GM21723 (cell line): ENCODE results near the gene NTN3.
"Not testable (repeated sequence)": the region's sequence is repeated elsewhere in the genome, so short reads cannot be mapped to it uniquely, and the experiment has no call there.

Source experiments
- ATAC-seq: cut with Tn5 transposase; IDR thresholded peaks from one replicate; pipeline ENCODE4 v1.9.1; 2021; ENCODE audit warnings: mild to moderate bottlenecking, moderate library complexity; ENCODE audit not compliant: unreplicated experiment

The NTN3 gene

GRCh38 chr16:2476741-2477140, 5.6 kb downstream of the NTN3 start:
- no peak for ATAC-seq

GRCh38 chr16:2477327-2477726, 6.2 kb downstream of the NTN3 start:
- no peak for ATAC-seq

- no peak for ATAC-seq
Observed at GRCh38 chr16:2478279-2478678, 7.2 kb downstream of the NTN3 start.

- ATAC-seq, result not testable (repeated sequence)
Observed at GRCh38 chr16:2479996-2480395, 8.9 kb downstream of the NTN3 start.

- no peak for ATAC-seq
Observed at GRCh38 chr16:2480948-2481347, 9.9 kb downstream of the NTN3 start.

GRCh38 chr16:2481676-2482075, 10.6 kb downstream of the NTN3 start:
- no peak for ATAC-seq

GRCh38 chr16:2482249-2482648, 11.2 kb downstream of the NTN3 start:
- ATAC-seq, result no peak

GRCh38 chr16:2482708-2483534, 11.8 kb downstream of the NTN3 start:
- ATAC-seq, result no peak

- no peak for ATAC-seq
Observed at GRCh38 chr16:2483939-2484897, 13.1 kb downstream of the NTN3 start.

- no peak for ATAC-seq
Observed at GRCh38 chr16:2484898-2485508, 13.9 kb downstream of the NTN3 start.

- no peak for ATAC-seq
Observed at GRCh38 chr16:2485811-2486507, 14.9 kb downstream of the NTN3 start.

- peak; percentile 75 for ATAC-seq
Observed at GRCh38 chr16:2486645-2487516, 15.8 kb downstream of the NTN3 start.

- no peak for ATAC-seq
Observed at GRCh38 chr16:2487517-2487842, 16.4 kb downstream of the NTN3 start.

- ATAC-seq, result no peak
Observed at GRCh38 chr16:2487903-2488531, 16.9 kb downstream of the NTN3 start.

GRCh38 chr16:2489581-2489980, 18.5 kb downstream of the NTN3 start:
- ATAC-seq, result no peak

GRCh38 chr16:2490190-2491105, 19.4 kb downstream of the NTN3 start:
- ATAC-seq, result no peak

GRCh38 chr16:2492292-2492691, 21.2 kb downstream of the NTN3 start:
- ATAC-seq, result no peak

- ATAC-seq, result no peak
Observed at GRCh38 chr16:2493605-2494004, 22.5 kb downstream of the NTN3 start.
